Transverse colon (tissue), 4 donors: ENCODE measurements around the gene NEXMIF. TPM values are rescaled to one million over a fixed set of nuclear protein-coding genes. Genes with fewer than 3 reads are reported as not detected.

Experiments
- DNase-seq: peaks from one replicate; pipeline ENCODE4 v3.0.0-alpha.2; 2019
- H3K27ac ChIP-seq, 4 donors: fragments of 200-600 bp; sonication (generic); 2 replicates each; pipeline ENCODE4 v1.5.1; 2016 to 2018; ENCODE audit warnings: inconsistent platforms in 4 of 4
- H3K27me3 ChIP-seq: fragments of 200-600 bp; sonication (generic); 2 replicates; pipeline ENCODE4 v1.5.1; 2017; ENCODE audit warnings: inconsistent platforms
- H3K36me3 ChIP-seq, 4 donors: fragments of 200-600 bp; sonication (generic); 2 replicates each; pipeline ENCODE4 v1.5.1; 2017 to 2019; ENCODE audit warnings: inconsistent platforms in 4 of 4
- H3K4me1 ChIP-seq, 4 donors: fragments of 200-600 bp; sonication (generic); 2 replicates each; pipeline ENCODE4 v1.5.1; 2017 to 2020; ENCODE audit warnings: inconsistent platforms in 4 of 4
- H3K4me3 ChIP-seq, 4 donors: fragments of 200-600 bp; sonication (generic); 1 replicate in 1 of 4; 2 replicates in 3 of 4; pipeline versions ENCODE4 v1.5.1 to v1.6.1; 2017 to 2019; ENCODE audit warnings: inconsistent platforms in 4 of 4
- H3K9me3 ChIP-seq, 2 donors: fragments of 200-600 bp; sonication (generic); 2 replicates each; pipeline ENCODE4 v1.5.1; 2017 to 2019; ENCODE audit warnings: inconsistent platforms in 2 of 2
- CTCF ChIP-seq, 5 experiments: fragments of 200-600 bp in 3 of 5; fragments of 450-650 bp in 2 of 5; sonication (generic) in 3 of 5; IDR thresholded peaks; 1 replicate in 2 of 5; 2 replicates in 3 of 5; pipeline ENCODE4 v1.5.1; 2016 to 2017; ENCODE audit warnings: antibody characterized with exemption in 5 of 5, inconsistent platforms in 3 of 5, mild to moderate bottlenecking in 2 of 5, moderate library complexity in 1 of 5
- EP300 ChIP-seq: sonication (generic); formaldehyde crosslinking; IDR thresholded peaks from one replicate; pipeline ENCODE4 v1.6.1; 2017; ENCODE audit warnings: antibody characterized with exemption, low read depth
- POLR2A ChIP-seq: fragments of 450-650 bp; IDR thresholded peaks from one replicate; pipeline ENCODE4 v1.6.1; 2016; ENCODE audit warnings: antibody characterized with exemption, mild to moderate bottlenecking, moderate library complexity
- POLR2AphosphoS5 ChIP-seq, 3 donors: sonication (generic); formaldehyde crosslinking; IDR thresholded peaks; one replicate each; pipeline ENCODE4 v1.6.1; 2016; ENCODE audit warnings: antibody characterized with exemption in 3 of 3
- WGBS, 2 donors: methylation state at CpG; one replicate each; pipeline ENCODE4 v1.1.5; 2018; ENCODE audit warnings: low coverage in 1 of 2; 5-methylcytosine and 5-hydroxymethylcytosine counted together
- in situ Hi-C, 4 donors: fragments of 200-750 bp; cut with MboI; loops; one replicate each; pipeline versions ENCODE4 v1.15.0 to v1.15.1; 2017; ENCODE audit warnings: low sequenced_read_pairs in 3 of 4, low pct_ligation_motif_present in 1 of 4, low pct_unique_long_range_greater_than_20kb in 1 of 4
- intact Hi-C: fragments of 100-400 bp; cut with DNase I; formaldehyde crosslinking; loops from one replicate; pipeline ENCODE4 v1.15.1; 2023; ENCODE audit warnings: low total_unique reads
- total RNA-seq, 4 donors: library from RNA; depleted of rRNA; stranded (reverse); fragments of >200 nt; gene quantifications; one replicate each; pipeline ENCODE4 v1.1.0, GENCODE V29; 2016

Gene NEXMIF
- total RNA-seq, 4 donors from 2014 or later: under 0.01 to 3.3 (median 1.7) TPM

- Histone ChIP-seq H3K27ac (no peak overlapping the region), H3K4me3 (no peak overlapping the region), H3K9me3 (no peaks in the 10 kb centered on the region), H3K4me1 (no peaks in the 10 kb centered on the region), H3K36me3 (no peaks in the 10 kb centered on the region), H3K27me3 (no peaks in the 10 kb centered on the region)
- no peak for DNase-seq
- in situ Hi-C loops (no loop called here), intact Hi-C loops (no loop called here)
- no peak for TF ChIP-seq POLR2AphosphoS5 (IDR thresholded peaks at IDR 0.05)
- TF ChIP-seq CTCF (IDR thresholded peaks at IDR 0.05): no peak
- no peak for TF ChIP-seq EP300
- no peak for TF ChIP-seq POLR2A
- 22% methylated on average over 1 of the region's 1 CpG; no CpG with 5 or more reads in 1 of the 2 donors for WGBS, 2 donors
These were observed 136.6 kb downstream of the NEXMIF start for GRCh38 chrX:74788545-74789086.

- no peak for TF ChIP-seq CTCF (IDR thresholded peaks at IDR 0.05)
- TF ChIP-seq EP300: no peak
- TF ChIP-seq POLR2A: no peak
- TF ChIP-seq POLR2AphosphoS5 (IDR thresholded peaks at IDR 0.05): no peak
- Histone ChIP-seq H3K27me3 (no peaks in the 10 kb centered on the region), H3K4me3 (no peak overlapping the region), H3K4me1 (no peaks in the 10 kb centered on the region), H3K9me3 (no peaks in the 10 kb centered on the region), H3K36me3 (no peaks in the 10 kb centered on the region), H3K27ac (no peak overlapping the region)
- DNase-seq: no peak
- in situ Hi-C loops: no loop called here
- intact Hi-C loops: no loop called here
- 17 to 62% methylated on average over 1 to 3 of the region's 3 CpGs for WGBS, 2 donors
These were observed 140.6 kb downstream of the NEXMIF start for GRCh38 chrX:74784629-74785028.

GRCh38 chrX:74781507-74782034 is 143.7 kb downstream of the NEXMIF start:
- Histone ChIP-seq H3K27ac (no peak overlapping the region), H3K36me3 (no peaks in the 10 kb centered on the region), H3K4me1 (no peaks in the 10 kb centered on the region), H3K27me3 (no peaks in the 10 kb centered on the region), H3K9me3 (no peaks in the 10 kb centered on the region), H3K4me3 (no peak overlapping the region)
- 35 to 67% methylated on average over 1 of the region's 1 CpG for WGBS, 2 donors
- intact Hi-C loops: no loop called here
- in situ Hi-C loops: no loop called here
- DNase-seq: no peak
- no peak for TF ChIP-seq CTCF (IDR thresholded peaks at IDR 0.05)
- no peak for TF ChIP-seq POLR2A
- TF ChIP-seq EP300: no peak
- no peak for TF ChIP-seq POLR2AphosphoS5 (IDR thresholded peaks at IDR 0.05)

- DNase-seq: no peak
- Histone ChIP-seq H3K27me3 (no peaks in the 10 kb centered on the region), H3K4me3 (no peak overlapping the region), H3K36me3 (no peaks in the 10 kb centered on the region), H3K4me1 (no peaks in the 10 kb centered on the region), H3K27ac (no peak overlapping the region), H3K9me3 (no peaks in the 10 kb centered on the region)
- 65 to 89% methylated on average over 1 to 3 of the region's 3 CpGs for WGBS, 2 donors
- in situ Hi-C loops (no loop called here), intact Hi-C loops (no loop called here)
- TF ChIP-seq POLR2A (no peak), EP300 (no peak), CTCF (IDR thresholded peaks at IDR 0.05) (no peak), POLR2AphosphoS5 (IDR thresholded peaks at IDR 0.05) (no peak)
These were observed 146.1 kb downstream of the NEXMIF start for GRCh38 chrX:74779175-74779574.
